HCT116 (cell line): Measurements from ENCODE around the gene CSNK1G2. TPM values are rescaled to one million over a fixed set of nuclear protein-coding genes. Genes with fewer than 3 reads are reported as not detected.

Experiments
- ATAC-seq: fragments of 200-7000 bp; cut with Tn5 transposase; 2 replicates; pipeline ENCODE4 v1.9.1; 2020; ENCODE audit warnings: mild to moderate bottlenecking, moderate library complexity
- BruUV-seq: library from RNA; stranded (reverse); fragments of 400-500 nt; replicated peaks from 2 replicates; lab custom pipeline; 2021; lab: Mats Ljungman, UMichigan
- CTCF ChIA-PET: fragments of 300-600 bp; sonication (Branson Sonifier 250); formaldehyde crosslinking; loops from one replicate; lab custom pipeline; 2021; ENCODE audit warnings: antibody characterized with exemption; lab: Charles Lee
- POLR2A ChIA-PET: fragments of 300-600, 350-600 bp; sonication (Branson Sonifier 250); formaldehyde crosslinking; loops from one replicate; lab custom pipeline; 2021; ENCODE audit warnings: antibody characterized with exemption; lab: Charles Lee
- RAD21 ChIA-PET, 2 experiments: fragments of 300-600 bp; sonication (Branson Sonifier 250); formaldehyde crosslinking; loops; one replicate each; lab custom pipeline; 2023; ENCODE audit warnings: low total read pairs in 2 of 2; ENCODE audit not compliant: uncharacterized antibody in 2 of 2, unreplicated experiment in 2 of 2, low non-redundant PET in 1 of 2; lab: Charles Lee
- DNase-seq: peaks from one replicate; pipeline ENCODE4 v3.0.0-alpha.2; 2010; ENCODE audit warnings: low read depth, low spot score
- H2AFZ ChIP-seq: fragments of 200-600 bp; shearing (Covaris generic), sonication (generic); 2 replicates; pipeline ENCODE4 v1.6.1; 2017; ENCODE audit warnings: low read depth, mixed run types, mixed read lengths, antibody characterized with exemption, low read length; ENCODE audit not compliant: poor library complexity, severe bottlenecking
- H3K27ac ChIP-seq: 2 replicates; pipeline ENCODE4 v1.5.1; 2012; ENCODE audit warnings: low read depth, low read length
- H3K27me3 ChIP-seq: fragments of 200-600 bp; sonication (generic); 2 replicates; pipeline ENCODE4 v1.6.1; 2016; ENCODE audit warnings: mixed run types, low read length, mixed read lengths; ENCODE audit not compliant: insufficient read depth
- H3K36me3 ChIP-seq, 2 experiments: fragments of 200-500 bp in 1 of 2; fragments of 200-600 bp in 1 of 2; sonication (Bioruptor generic) in 1 of 2; sonication (generic) in 1 of 2; 2 replicates each; pipeline versions ENCODE4 v1.5.1 to v1.6.1; 2014 to 2016; ENCODE audit warnings: low read length in 2 of 2, inconsistent platforms in 1 of 2, mixed read lengths in 1 of 2, mixed run types in 1 of 2; ENCODE audit not compliant: insufficient read depth in 2 of 2, control insufficient read depth in 1 of 2
- H3K4me1 ChIP-seq, 2 experiments: fragments of 200-600 bp in 1 of 2; sonication (generic) in 1 of 2; 2 replicates each; pipeline versions ENCODE4 v1.5.1 to v1.6.1; 2012 to 2017; ENCODE audit warnings: low read length in 2 of 2, inconsistent platforms in 1 of 2, mild to moderate bottlenecking in 1 of 2, mixed read lengths in 1 of 2, mixed run types in 1 of 2, moderate library complexity in 1 of 2; ENCODE audit not compliant: insufficient read depth in 2 of 2, control insufficient read depth in 1 of 2
- H3K4me2 ChIP-seq: fragments of 200-600 bp; sonication (generic); 2 replicates; pipeline ENCODE4 v1.6.1; 2017; ENCODE audit warnings: mixed run types, low read length, mixed read lengths
- H3K4me3 ChIP-seq, 2 experiments: fragments of 200-600 bp in 1 of 2; sonication (generic) in 1 of 2; replicated peaks in 1 of 2; 2 replicates each; pipeline ENCODE4 v1.5.1; 2011 to 2016; ENCODE audit warnings: low read length in 2 of 2, control low read depth in 1 of 2, low read depth in 1 of 2, mild to moderate bottlenecking in 1 of 2, mixed read lengths in 1 of 2, mixed run types in 1 of 2
- H3K79me2 ChIP-seq: fragments of 200-600 bp; sonication (generic); 2 replicates; pipeline ENCODE4 v1.6.1; 2017; ENCODE audit warnings: mild to moderate bottlenecking, mixed run types, low read length, moderate library complexity, mixed read lengths; ENCODE audit not compliant: insufficient read depth
- H3K9ac ChIP-seq: fragments of 200-600 bp; sonication (generic); 2 replicates; pipeline ENCODE4 v1.6.1; 2016; ENCODE audit warnings: low read length, mixed read lengths
- H3K9me2 ChIP-seq: fragments of 200-600 bp; sonication (generic), shearing (Covaris generic); 2 replicates; pipeline ENCODE4 v1.6.1; 2017; ENCODE audit warnings: mixed run types, mild to moderate bottlenecking, moderate library complexity; ENCODE audit not compliant: insufficient read depth
- H3K9me3 ChIP-seq, 2 experiments: fragments of 200-500 bp in 1 of 2; fragments of 200-600 bp in 1 of 2; sonication (Bioruptor generic) in 1 of 2; sonication (generic) in 1 of 2; 2 replicates each; pipeline ENCODE4 v1.6.1; 2014 to 2017; ENCODE audit warnings: low read length in 2 of 2, mixed read lengths in 2 of 2, inconsistent platforms in 1 of 2, low read depth in 1 of 2, mild to moderate bottlenecking in 1 of 2, mixed run types in 1 of 2, moderate library complexity in 1 of 2; ENCODE audit not compliant: control insufficient read depth in 1 of 2, insufficient read depth in 1 of 2
- H4K20me1 ChIP-seq: fragments of 200-600 bp; sonication (generic), shearing (Covaris generic); 2 replicates; pipeline ENCODE4 v1.6.1; 2017; ENCODE audit warnings: mixed run types, mild to moderate bottlenecking, moderate library complexity; ENCODE audit not compliant: insufficient read depth
- CBX3 ChIP-seq: IDR thresholded peaks from 2 replicates; pipeline ENCODE4 v1.6.1; 2012; ENCODE audit warnings: low read depth
- CEBPB ChIP-seq: IDR thresholded peaks from 2 replicates; pipeline ENCODE4 v1.6.1; 2012; ENCODE audit warnings: low read depth
- CTCF ChIP-seq, 3 experiments: fragments of 200-600 bp in 1 of 3; sonication (generic) in 1 of 3; IDR thresholded peaks in 2 of 3; conservative IDR thresholded peaks in 1 of 3; 2 replicates each; pipeline ENCODE4 v1.5.1; 2012 to 2017; ENCODE audit warnings: low read depth in 2 of 3, low read length in 2 of 3, antibody characterized with exemption in 1 of 3, borderline replicate concordance in 1 of 3, control low read depth in 1 of 3, mild to moderate bottlenecking in 1 of 3, mixed read lengths in 1 of 3, mixed run types in 1 of 3, moderate library complexity in 1 of 3; ENCODE audit not compliant: insufficient read depth in 1 of 3
- EGR1 ChIP-seq: IDR thresholded peaks from 2 replicates; pipeline ENCODE4 v1.6.1; 2012; ENCODE audit warnings: low read depth
- EZH2 ChIP-seq: fragments of 200-600 bp; sonication (generic); IDR thresholded peaks from 2 replicates; pipeline ENCODE4 v1.6.1; 2017; ENCODE audit warnings: antibody characterized with exemption, mixed run types
- EZH2phosphoT487 ChIP-seq: fragments of 200-600 bp; IDR thresholded peaks from 2 replicates; pipeline ENCODE4 v1.6.1; 2018; ENCODE audit warnings: antibody characterized with exemption, borderline replicate concordance
- FOSL1 ChIP-seq: IDR thresholded peaks from 2 replicates; pipeline ENCODE4 v1.6.1; 2012; ENCODE audit warnings: low read depth
- JUND ChIP-seq: IDR thresholded peaks from 2 replicates; pipeline ENCODE4 v1.6.1; 2012
- POLR2A ChIP-seq: IDR thresholded peaks from 2 replicates; pipeline ENCODE4 v1.7.0; 2011; ENCODE audit warnings: borderline replicate concordance; ENCODE audit not compliant: insufficient read depth, insufficient read length; ENCODE audit errors: extremely low read depth
- RAD21 ChIP-seq: IDR thresholded peaks from 2 replicates; pipeline ENCODE4 v1.6.1; 2012; ENCODE audit warnings: low read depth, mild to moderate bottlenecking
- REST ChIP-seq: IDR thresholded peaks from 2 replicates; pipeline ENCODE4 v1.6.1; 2012; ENCODE audit warnings: low read depth
- SP1 ChIP-seq: IDR thresholded peaks from 2 replicates; pipeline ENCODE4 v1.6.1; 2012; ENCODE audit warnings: low read depth
- YY1 ChIP-seq: IDR thresholded peaks from 2 replicates; pipeline ENCODE4 v1.6.1; 2011; ENCODE audit warnings: low read length, low read depth, moderate library complexity, mild to moderate bottlenecking; ENCODE audit not compliant: insufficient replicate concordance; ENCODE audit errors: extremely low read depth
- ZBTB33 ChIP-seq: IDR thresholded peaks from 2 replicates; pipeline ENCODE4 v1.6.1; 2011; ENCODE audit warnings: mild to moderate bottlenecking, low read length, moderate library complexity; ENCODE audit not compliant: insufficient replicate concordance; ENCODE audit errors: extremely low read depth
- ZFX ChIP-seq: fragments of 450-650 bp; IDR thresholded peaks from 2 replicates; pipeline ENCODE4 v1.6.1; 2017
- ZNF274 ChIP-seq: fragments of 200-500 bp; sonication (Bioruptor generic); IDR thresholded peaks from 2 replicates; pipeline ENCODE4 v1.6.1; 2014; ENCODE audit warnings: mild to moderate bottlenecking, low read depth, low read length, inconsistent platforms
- intact Hi-C: fragments of 100-400 bp; cut with micrococcal nuclease; formaldehyde crosslinking; loops from 2 replicates; pipeline ENCODE4 v1.10.0; 2022
- total RNA-seq: library from RNA; stranded (reverse); gene quantifications from one replicate; pipeline ENCODE4 v1.2.1, GENCODE V29; 2021; ENCODE audit not compliant: unreplicated experiment
- TF ChIP-seq, protein P1 (sequence below): IDR thresholded peaks from 2 replicates; pipeline ENCODE4 v1.6.1; 2012
- TF ChIP-seq, protein P2 (sequence below): IDR thresholded peaks from 2 replicates; pipeline ENCODE4 v1.6.1; 2012

Gene CSNK1G2
- total RNA-seq, 1 experiment from 2014 or later, result 97.9 TPM

- intact Hi-C loops, result no loop called here
- Histone ChIP-seq H3K9me2 (no peaks in the 10 kb centered on the region), H3K27ac (no peak overlapping the region), H4K20me1 (no peaks in the 10 kb centered on the region), H3K79me2 (peaks cover 84% of the 10 kb centered on the region), H3K4me1 (no peaks in the 10 kb centered on the region), H3K9me3 (no peaks in the 10 kb centered on the region)
- POLR2A ChIA-PET, result no interaction called here
- ATAC-seq, result no peak
- no TSS peak for BruUV-seq
- no peak for TF ChIP-seq CEBPB
- no peak for TF ChIP-seq REST
- TF ChIP-seq CTCF (IDR thresholded peaks at IDR 0.05 in 2 of 3, conservative IDR thresholded peaks at IDR 0.05 in 1 of 3; ENCODE audit: borderline replicate concordance in 1 of 3, insufficient read depth in 1 of 3, low read depth in 2 of 3, low read length in 2 of 3), result no peak
- no peak for TF ChIP-seq ZFX
- no peak for TF ChIP-seq YY1
- TF ChIP-seq SP1, result no peak
- no peak for TF ChIP-seq ZNF274
- TF ChIP-seq CBX3, result no peak
- TF ChIP-seq, protein P1, sequence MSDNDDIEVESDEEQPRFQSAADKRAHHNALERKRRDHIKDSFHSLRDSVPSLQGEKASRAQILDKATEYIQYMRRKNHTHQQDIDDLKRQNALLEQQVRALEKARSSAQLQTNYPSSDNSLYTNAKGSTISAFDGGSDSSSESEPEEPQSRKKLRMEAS, result no peak
- TF ChIP-seq ZBTB33, result no peak
- TF ChIP-seq RAD21, result no peak
- no peak for TF ChIP-seq EZH2phosphoT487
- no peak for TF ChIP-seq POLR2A
- no peak for TF ChIP-seq EZH2
- no peak for TF ChIP-seq EGR1
- TF ChIP-seq FOSL1, result no peak
- no peak for TF ChIP-seq JUND
- TF ChIP-seq, protein P2, sequence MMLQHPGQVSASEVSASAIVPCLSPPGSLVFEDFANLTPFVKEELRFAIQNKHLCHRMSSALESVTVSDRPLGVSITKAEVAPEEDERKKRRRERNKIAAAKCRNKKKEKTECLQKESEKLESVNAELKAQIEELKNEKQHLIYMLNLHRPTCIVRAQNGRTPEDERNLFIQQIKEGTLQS, result no peak
- TF ChIP-seq, all 23 proteins: peak for 0
- ChIA-PET RAD21 (no interaction called here), CTCF (no interaction called here)
- H3K27me3 ChIP-seq, result no peaks in the 10 kb centered on the region
- H3K4me3 ChIP-seq, result no peak overlapping the region
- no peak overlapping the region for H3K9ac ChIP-seq
- no peak overlapping the region for H3K4me2 ChIP-seq
- DNase-seq, result no peak
- H2AFZ ChIP-seq, result no peak overlapping the region
- no peaks in the 10 kb centered on the region; a peak in 1 of 4 replicates for H3K36me3 ChIP-seq
These were observed 15.1 kb downstream of the CSNK1G2 start for GRCh38 chr19:1956122-1956494.
